RPMI7951 (cell line): ENCODE data around the gene PANK4. TPM values are rescaled to one million over a fixed set of nuclear protein-coding genes. Genes with fewer than 3 reads are reported as not detected.
"Not testable (repeated sequence)": the region's sequence is repeated elsewhere in the genome, so short reads cannot be mapped to it uniquely, and the experiment has no call there.

Experiments used
- DNase-seq: peaks from one replicate; pipeline ENCODE4 v3.0.0-alpha.2; 2012; ENCODE audit warnings: low read depth
- total RNA-seq: library from RNA; depleted of rRNA; stranded (reverse); fragments of >200 nt; shearing (Covaris generic); gene quantifications from 2 replicates; pipeline ENCODE4 v1.2.3, GENCODE V29; 2014

The PANK4 gene
- total RNA-seq, 1 experiment from 2014 or later, result 15.0 TPM

- no peak for DNase-seq
Observed at GRCh38 chr1:2558861-2559260, 32.5 kb upstream of the PANK4 start.

GRCh38 chr1:2558420-2558819 lies 32.0 kb upstream of the PANK4 start:
- no peak for DNase-seq

GRCh38 chr1:2557482-2558400 lies 31.3 kb upstream of the PANK4 start:
- DNase-seq, result no peak

GRCh38 chr1:2556678-2557481 lies 30.5 kb upstream of the PANK4 start:
- no peak for DNase-seq

- DNase-seq, result peak; percentile 62
Observed at GRCh38 chr1:2556277-2556677, 29.9 kb upstream of the PANK4 start, which contains the start of gene TNFRSF14. TNFRSF14 (plus strand) TSS chr1:2556371; CDS start chr1:2556665, 294 bp downstream.

GRCh38 chr1:2555634-2556276 lies 29.4 kb upstream of the PANK4 start:
- DNase-seq, result peak; percentile 64

- DNase-seq, result peak; percentile 24
Observed at GRCh38 chr1:2554621-2555387, 28.4 kb upstream of the PANK4 start.

GRCh38 chr1:2553871-2554620 lies 27.6 kb upstream of the PANK4 start:
- DNase-seq, result no peak

- DNase-seq, result not testable (repeated sequence)
Observed at GRCh38 chr1:2553076-2553475, 26.7 kb upstream of the PANK4 start.

- DNase-seq, result no peak
Observed at GRCh38 chr1:2552189-2552588, 25.8 kb upstream of the PANK4 start.

- not testable (repeated sequence) for DNase-seq
Observed at GRCh38 chr1:2551544-2551943, 25.1 kb upstream of the PANK4 start.

- not testable (repeated sequence) for DNase-seq
Observed at GRCh38 chr1:2550309-2550861, 24.0 kb upstream of the PANK4 start.

GRCh38 chr1:2549367-2550029 lies 23.1 kb upstream of the PANK4 start:
- DNase-seq, result not testable (repeated sequence)

- peak; percentile 66 for DNase-seq
Observed at GRCh38 chr1:2548068-2548589, 21.7 kb upstream of the PANK4 start.

- no peak for DNase-seq
Observed at GRCh38 chr1:2547210-2548067, 21.0 kb upstream of the PANK4 start.

GRCh38 chr1:2546515-2547209 lies 20.3 kb upstream of the PANK4 start:
- DNase-seq, result peak; percentile 85

GRCh38 chr1:2545754-2546514 lies 19.5 kb upstream of the PANK4 start:
- peak; percentile 77 for DNase-seq
